Measurements from ENCODE around the gene ETF1.

The ETF1 gene

GRCh38 chr5:138544181-138545134 lies 1.4 kb upstream of the ETF1 start:
- H3K36me3 ChIP-seq (ENCODE audit: insufficient read depth), result no peaks in the 10 kb centered on the region; the same call in 1 of the 2 replicates
- peak overlapping the region; percentile 91 for H3K27ac ChIP-seq
- H2AFZ ChIP-seq (ENCODE audit: low read depth), result peak overlapping the region; percentile 64; the same call in 1 of the 2 replicates
- TF ChIP-seq, protein P1, sequence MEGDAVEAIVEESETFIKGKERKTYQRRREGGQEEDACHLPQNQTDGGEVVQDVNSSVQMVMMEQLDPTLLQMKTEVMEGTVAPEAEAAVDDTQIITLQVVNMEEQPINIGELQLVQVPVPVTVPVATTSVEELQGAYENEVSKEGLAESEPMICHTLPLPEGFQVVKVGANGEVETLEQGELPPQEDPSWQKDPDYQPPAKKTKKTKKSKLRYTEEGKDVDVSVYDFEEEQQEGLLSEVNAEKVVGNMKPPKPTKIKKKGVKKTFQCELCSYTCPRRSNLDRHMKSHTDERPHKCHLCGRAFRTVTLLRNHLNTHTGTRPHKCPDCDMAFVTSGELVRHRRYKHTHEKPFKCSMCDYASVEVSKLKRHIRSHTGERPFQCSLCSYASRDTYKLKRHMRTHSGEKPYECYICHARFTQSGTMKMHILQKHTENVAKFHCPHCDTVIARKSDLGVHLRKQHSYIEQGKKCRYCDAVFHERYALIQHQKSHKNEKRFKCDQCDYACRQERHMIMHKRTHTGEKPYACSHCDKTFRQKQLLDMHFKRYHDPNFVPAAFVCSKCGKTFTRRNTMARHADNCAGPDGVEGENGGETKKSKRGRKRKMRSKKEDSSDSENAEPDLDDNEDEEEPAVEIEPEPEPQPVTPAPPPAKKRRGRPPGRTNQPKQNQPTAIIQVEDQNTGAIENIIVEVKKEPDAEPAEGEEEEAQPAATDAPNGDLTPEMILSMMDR (conservative IDR thresholded peaks at IDR 0.05; ENCODE audit: low read depth, low read length), result no peak
- peaks cover 43% of the 10 kb centered on the region for H3K4me1 ChIP-seq (ENCODE audit: low read depth, poor library complexity, severe bottlenecking)
- H3K79me2 ChIP-seq (ENCODE audit: insufficient read depth, low read depth), result peaks cover 83% of the 10 kb centered on the region
- H3K4me2 ChIP-seq, result peak overlapping the region; percentile 96
- H3K4me3 ChIP-seq (IDR thresholded peaks at IDR 0.05; ENCODE audit: insufficient read depth, low read depth, low read length), result peak overlapping the region; percentile 33
- H4K20me1 ChIP-seq (ENCODE audit: insufficient read depth), result 0 out of 2 replicates have a peak, but pooled peaks cover 13% of the 10 kb centered on the region
- H3K27me3 ChIP-seq (ENCODE audit: insufficient read depth, low read depth), result no peaks in the 10 kb centered on the region
- H3K9ac ChIP-seq, result peak overlapping the region; percentile 93

DNA sequence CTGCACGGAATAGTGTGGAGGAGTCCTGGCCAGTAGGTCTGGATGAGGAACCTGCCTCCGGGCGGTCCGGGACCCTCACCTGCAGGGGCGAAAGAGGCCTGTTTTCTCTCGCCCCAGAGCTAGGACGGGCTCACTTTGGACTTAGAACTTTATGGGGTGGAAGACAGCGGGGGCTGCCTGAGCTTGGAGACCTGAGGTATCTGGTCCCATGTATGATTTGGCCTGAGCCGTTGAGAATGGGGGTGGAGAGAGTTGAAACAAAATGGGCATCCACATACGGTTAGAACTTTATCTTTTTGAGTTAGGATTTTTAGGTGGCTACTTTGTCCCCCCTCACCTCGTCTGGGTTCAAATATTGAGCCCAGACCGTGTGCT lies 681 bp upstream of the ETF1 start:
- Histone ChIP-seq H3K27me3 (ENCODE audit: insufficient read depth, low read depth) (no peaks in the 10 kb centered on the region), H2AFZ (ENCODE audit: low read depth) (peak overlapping the region; percentile 64), H3K9ac (peak overlapping the region; percentile 93), H3K36me3 (ENCODE audit: insufficient read depth) (no peaks in the 10 kb centered on the region; the same call in 1 of the 2 replicates), H4K20me1 (ENCODE audit: insufficient read depth) (0 out of 2 replicates have a peak, but pooled peaks cover 13% of the 10 kb centered on the region), H3K27ac (peak overlapping the region; percentile 91), H3K4me3 (IDR thresholded peaks at IDR 0.05; ENCODE audit: insufficient read depth, low read depth, low read length) (peak overlapping the region; percentile 33), H3K4me1 (ENCODE audit: low read depth, poor library complexity, severe bottlenecking) (peaks cover 51% of the 10 kb centered on the region), H3K79me2 (ENCODE audit: insufficient read depth, low read depth) (peaks cover 88% of the 10 kb centered on the region), H3K4me2 (peak overlapping the region; percentile 96)
- TF ChIP-seq, protein P1 (conservative IDR thresholded peaks at IDR 0.05; ENCODE audit: low read depth, low read length), result no peak

DNA sequence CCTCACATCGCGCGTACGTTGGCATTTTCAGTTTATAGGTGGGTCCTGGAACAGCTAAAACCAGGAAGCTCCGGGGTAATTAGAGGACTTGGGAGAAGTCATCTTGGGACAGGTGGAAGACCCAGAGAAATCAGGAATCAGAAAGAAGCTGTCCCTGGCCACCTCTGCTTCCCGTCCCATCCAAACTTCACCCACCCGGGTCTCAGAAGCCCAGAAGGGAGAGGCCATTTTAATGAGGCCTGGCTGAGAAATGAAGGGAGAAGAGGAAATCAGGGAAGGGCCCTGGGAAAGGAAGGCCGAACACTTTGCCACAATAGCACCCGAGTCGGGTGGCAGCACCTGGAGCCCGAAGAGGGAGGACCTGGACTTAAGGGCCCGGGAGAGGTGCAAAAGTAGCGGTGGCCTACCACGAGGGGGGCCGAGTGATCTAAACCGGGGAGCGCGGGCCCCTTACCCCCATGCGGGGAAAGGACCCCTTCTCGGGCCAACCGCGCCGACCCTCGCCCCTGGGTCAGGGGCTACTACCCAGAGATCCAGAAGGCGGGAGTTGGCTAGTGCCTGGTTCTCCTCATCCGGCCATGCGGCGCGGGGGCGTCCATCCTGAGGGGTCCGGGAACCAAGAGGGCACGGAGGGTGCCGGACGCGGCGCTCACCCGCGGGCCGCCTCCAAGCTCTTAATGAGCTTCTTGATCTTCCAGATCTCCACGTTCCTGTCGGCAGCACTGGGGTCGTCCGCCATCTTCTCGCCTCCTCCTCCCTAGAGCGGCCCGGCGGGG lies 668 bp downstream of the ETF1 start:
- H3K27me3 ChIP-seq (ENCODE audit: insufficient read depth, low read depth), result no peaks in the 10 kb centered on the region
- H3K4me1 ChIP-seq (ENCODE audit: low read depth, poor library complexity, severe bottlenecking), result peaks cover 51% of the 10 kb centered on the region
- peaks cover 17% of the 10 kb centered on the region; the same call in 1 of the 2 replicates for H4K20me1 ChIP-seq (ENCODE audit: insufficient read depth)
- peak overlapping the region; percentile 34; the same call in 1 of the 2 replicates for H2AFZ ChIP-seq (ENCODE audit: low read depth)
- peaks cover 97% of the 10 kb centered on the region for H3K79me2 ChIP-seq (ENCODE audit: insufficient read depth, low read depth)
- TF ChIP-seq, protein P1 (conservative IDR thresholded peaks at IDR 0.05; ENCODE audit: low read depth, low read length), result no peak
- H3K4me2 ChIP-seq, result peak overlapping the region; percentile 85
- H3K27ac ChIP-seq, result peak overlapping the region; percentile 86
- H3K36me3 ChIP-seq (ENCODE audit: insufficient read depth), result no peaks in the 10 kb centered on the region; the same call in 1 of the 2 replicates
- no peak overlapping the region for H3K4me3 ChIP-seq (IDR thresholded peaks at IDR 0.05; ENCODE audit: insufficient read depth, low read depth, low read length)
- peak overlapping the region; percentile 93 for H3K9ac ChIP-seq

- H2AFZ ChIP-seq (ENCODE audit: low read depth), result no peak overlapping the region
- peak overlapping the region; percentile 93 for H3K9ac ChIP-seq
- peak overlapping the region; percentile 85 for H3K4me2 ChIP-seq
- H3K79me2 ChIP-seq (ENCODE audit: insufficient read depth, low read depth), result peaks cover 97% of the 10 kb centered on the region
- peak overlapping the region; percentile 86; the same call in 1 of the 2 replicates for H3K27ac ChIP-seq
- no peaks in the 10 kb centered on the region for H3K27me3 ChIP-seq (ENCODE audit: insufficient read depth, low read depth)
- TF ChIP-seq, protein P1 (conservative IDR thresholded peaks at IDR 0.05; ENCODE audit: low read depth, low read length), result no peak
- no peaks in the 10 kb centered on the region; the same call in 1 of the 2 replicates for H3K36me3 ChIP-seq (ENCODE audit: insufficient read depth)
- peaks cover 51% of the 10 kb centered on the region for H3K4me1 ChIP-seq (ENCODE audit: low read depth, poor library complexity, severe bottlenecking)
- H4K20me1 ChIP-seq (ENCODE audit: insufficient read depth), result peaks cover 17% of the 10 kb centered on the region; the same call in 1 of the 2 replicates
- H3K4me3 ChIP-seq (IDR thresholded peaks at IDR 0.05; ENCODE audit: insufficient read depth, low read depth, low read length), result no peak overlapping the region
Observed at GRCh38 chr5:138541511-138542179, 1.4 kb downstream of the ETF1 start.
